ENCODE measurements around the gene VKORC1.
A peak's percentile ranks its signal among the peaks of the same experiment; 100 is the strongest.

The VKORC1 gene

DNA sequence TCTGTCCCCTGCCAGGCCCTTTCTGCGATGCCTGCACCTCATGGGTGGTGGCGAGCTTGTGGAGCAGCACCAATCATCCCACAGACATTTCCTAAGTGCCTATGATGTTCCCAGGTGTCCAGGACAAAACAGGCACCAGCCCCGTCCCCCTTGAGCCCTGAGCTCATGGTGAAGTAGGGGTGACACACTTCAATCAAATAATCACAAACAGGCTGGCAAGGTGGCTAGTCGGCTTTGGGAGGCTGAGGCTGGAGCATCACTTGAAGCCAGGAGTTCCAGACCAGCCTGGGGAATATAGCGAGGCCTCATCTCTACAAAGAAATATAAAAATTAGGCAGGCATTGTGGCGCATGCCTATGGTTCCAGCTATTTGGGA lies 41.7 kb upstream of the VKORC1 start:
- TF ChIP-seq Cebpa-rat (IDR thresholded peaks at IDR 0.05): no peak
- H3K9ac ChIP-seq: no peak overlapping the region

DNA sequence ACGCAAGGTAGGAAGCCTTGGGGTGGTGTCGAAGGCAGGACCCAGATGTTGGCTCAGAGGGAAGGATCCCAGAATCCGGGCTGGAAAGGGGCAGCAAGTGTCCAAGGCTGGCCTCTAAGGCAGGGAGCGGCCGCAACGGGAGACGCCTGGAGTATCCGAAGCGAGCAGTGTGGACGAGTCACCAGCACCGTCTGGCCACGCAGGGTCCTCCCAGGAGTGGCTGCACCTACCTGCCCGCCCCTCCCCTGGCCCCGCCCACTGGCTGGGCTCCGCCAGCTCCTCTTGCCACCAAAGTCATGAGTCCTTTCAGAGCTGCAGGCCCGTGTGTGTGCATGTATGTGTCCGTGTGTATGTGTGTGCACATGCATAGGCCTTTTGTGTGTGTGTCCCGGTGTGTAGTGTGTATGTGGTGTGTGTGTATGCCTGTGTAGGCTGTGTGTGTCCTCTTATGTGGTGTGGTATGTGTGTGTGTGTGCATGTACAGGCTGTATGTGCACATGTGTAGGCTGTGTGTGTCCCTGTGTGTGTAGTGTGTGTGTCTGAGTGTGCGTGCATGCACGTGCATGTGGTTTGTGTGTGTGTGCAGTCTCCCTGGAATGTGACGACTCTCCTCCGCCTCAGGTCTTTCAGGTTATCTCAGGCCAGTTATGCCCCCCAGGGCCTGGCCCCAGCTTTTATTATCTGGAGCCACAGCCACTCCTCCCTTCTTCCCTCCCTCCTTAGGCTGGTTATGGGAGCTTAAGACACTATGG lies 41.1 kb upstream of the VKORC1 start, which contains the start of gene PRSS8:
Gene PRSS8 (minus strand): TSS at position 193 of the 752 bp plus-strand sequence. CDS start 229 bp downstream, outside the sequence.
- Histone ChIP-seq H3K27ac (0 out of 2 replicates have a peak within 1 kb of the TSS, but pooled peaks have one; percentile 44), H3K9me3 (no peaks in the 10 kb centered on the region), H3K9ac (no peak within 1 kb of the TSS), H3K4me2 (peak within 1 kb of the TSS; percentile 51), H3K36me3 (peaks cover 27% of the 10 kb centered on the region), H3K27me3 (no peaks in the 10 kb centered on the region), H3K4me1 (peaks cover 36% of the 10 kb centered on the region), H4K20me1 (no peaks in the 10 kb centered on the region), H3K4me3 (no peak within 1 kb of the TSS)
- no peak for TF ChIP-seq Cebpa-rat (IDR thresholded peaks at IDR 0.05)

More for the DNA sequence above, 41.7 kb upstream of the VKORC1 start:
- peaks cover 22% of the 10 kb centered on the region for H3K36me3 ChIP-seq
- H3K9me3 ChIP-seq: no peaks in the 10 kb centered on the region
- no peak overlapping the region for H3K4me3 ChIP-seq
- peaks cover 42% of the 10 kb centered on the region for H3K4me1 ChIP-seq
- H4K20me1 ChIP-seq: no peaks in the 10 kb centered on the region
- H3K27me3 ChIP-seq: no peaks in the 10 kb centered on the region
- no peak overlapping the region for H3K27ac ChIP-seq
- no peak overlapping the region for H3K4me2 ChIP-seq

DNA sequence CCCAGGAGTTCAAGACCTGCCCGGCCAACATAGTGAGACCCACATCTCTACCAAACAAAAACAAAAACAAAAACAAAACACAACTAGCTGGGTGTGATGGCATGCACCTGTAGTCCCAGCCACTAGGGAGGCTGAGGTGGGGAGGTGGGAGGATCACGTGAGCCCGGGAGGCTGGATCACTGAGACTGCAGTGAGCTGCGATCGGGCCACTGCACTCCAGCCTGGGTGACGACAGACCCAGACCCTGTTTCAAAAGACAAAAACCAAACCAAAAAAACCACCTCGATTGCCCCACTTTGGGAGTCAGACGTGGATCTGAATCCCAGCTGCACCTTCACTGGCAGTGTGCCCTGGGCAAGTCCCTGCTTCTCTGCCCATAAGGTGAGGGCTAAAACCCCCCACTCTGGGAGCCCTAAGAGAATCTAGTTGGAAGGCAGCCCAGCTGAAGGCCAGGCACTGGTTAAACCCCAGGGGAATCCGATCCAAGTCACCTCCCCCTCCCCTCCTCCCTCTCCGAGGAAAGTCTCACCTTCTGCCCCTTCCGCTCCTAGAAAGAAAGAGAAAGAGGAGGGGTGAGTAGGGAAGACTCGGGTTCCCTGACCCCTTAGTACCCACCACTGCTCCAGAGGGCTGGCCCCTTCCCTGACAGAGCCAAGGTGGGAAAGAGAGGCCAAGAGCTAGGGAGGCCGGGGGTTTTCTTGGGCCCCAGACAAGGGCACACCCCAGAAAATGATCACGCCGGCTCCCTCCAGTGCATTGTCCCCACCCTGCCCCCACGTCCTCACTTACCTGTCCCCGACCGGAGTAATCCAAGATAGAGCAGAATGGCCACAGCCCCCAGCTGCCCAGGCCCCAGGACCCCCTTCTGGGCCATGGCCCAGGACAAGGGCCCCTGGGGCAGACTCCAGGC lies 40.3 kb upstream of the VKORC1 start:
- Histone ChIP-seq H3K36me3 (peaks cover 35% of the 10 kb centered on the region), H3K9ac (no peak overlapping the region), H3K9me3 (no peaks in the 10 kb centered on the region), H3K4me3 (no peak overlapping the region), H4K20me1 (no peaks in the 10 kb centered on the region), H3K27ac (peak overlapping the region; percentile 44; the same call in 1 of the 2 replicates), H3K27me3 (no peaks in the 10 kb centered on the region), H3K4me1 (peaks cover 33% of the 10 kb centered on the region), H3K4me2 (peak overlapping the region; percentile 51)
- no peak for TF ChIP-seq Cebpa-rat (IDR thresholded peaks at IDR 0.05)

DNA sequence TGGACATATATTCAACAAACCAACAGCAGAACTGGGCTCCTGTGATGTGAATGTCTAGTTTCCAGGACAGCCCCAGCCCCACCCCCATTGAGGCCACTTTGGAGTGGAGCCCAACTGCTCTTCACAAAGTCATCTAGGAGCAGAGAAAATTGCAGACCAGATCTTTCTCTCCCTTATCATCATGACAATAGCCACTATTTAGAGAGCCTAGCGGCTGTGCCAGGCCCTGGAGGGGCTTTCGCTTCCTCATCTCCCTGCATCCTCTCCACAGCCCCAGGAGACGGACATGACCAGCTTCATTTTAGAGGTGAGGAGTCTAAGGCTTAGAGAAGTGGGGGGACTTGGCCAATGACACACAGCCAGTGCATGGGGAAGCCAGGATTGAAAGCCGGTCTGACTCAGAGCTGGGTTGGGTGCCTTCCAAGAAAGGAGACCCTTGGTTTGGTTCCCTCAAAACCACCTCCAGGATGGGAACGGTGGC lies 39.5 kb upstream of the VKORC1 start:
- Histone ChIP-seq H3K36me3 (peaks cover 40% of the 10 kb centered on the region), H3K9ac (no peak overlapping the region), H3K4me1 (peaks cover 36% of the 10 kb centered on the region), H3K27me3 (no peaks in the 10 kb centered on the region), H3K4me3 (no peak overlapping the region), H4K20me1 (no peaks in the 10 kb centered on the region), H3K27ac (peak overlapping the region; percentile 44; the same call in 1 of the 2 replicates), H3K9me3 (no peaks in the 10 kb centered on the region), H3K4me2 (peak overlapping the region; percentile 51)
- TF ChIP-seq Cebpa-rat (IDR thresholded peaks at IDR 0.05): no peak

GRCh38 chr16:31133046-31133501 lies 38.5 kb upstream of the VKORC1 start:
- Histone ChIP-seq H3K4me1 (peaks cover 47% of the 10 kb centered on the region), H3K27ac (no peak overlapping the region), H3K4me2 (no peak overlapping the region; the same call in 1 of the 2 replicates), H3K36me3 (peaks cover 41% of the 10 kb centered on the region), H4K20me1 (no peaks in the 10 kb centered on the region), H3K4me3 (no peak overlapping the region), H3K9ac (no peak overlapping the region), H3K27me3 (no peaks in the 10 kb centered on the region), H3K9me3 (no peaks in the 10 kb centered on the region)
- TF ChIP-seq Cebpa-rat (IDR thresholded peaks at IDR 0.05): no peak

DNA sequence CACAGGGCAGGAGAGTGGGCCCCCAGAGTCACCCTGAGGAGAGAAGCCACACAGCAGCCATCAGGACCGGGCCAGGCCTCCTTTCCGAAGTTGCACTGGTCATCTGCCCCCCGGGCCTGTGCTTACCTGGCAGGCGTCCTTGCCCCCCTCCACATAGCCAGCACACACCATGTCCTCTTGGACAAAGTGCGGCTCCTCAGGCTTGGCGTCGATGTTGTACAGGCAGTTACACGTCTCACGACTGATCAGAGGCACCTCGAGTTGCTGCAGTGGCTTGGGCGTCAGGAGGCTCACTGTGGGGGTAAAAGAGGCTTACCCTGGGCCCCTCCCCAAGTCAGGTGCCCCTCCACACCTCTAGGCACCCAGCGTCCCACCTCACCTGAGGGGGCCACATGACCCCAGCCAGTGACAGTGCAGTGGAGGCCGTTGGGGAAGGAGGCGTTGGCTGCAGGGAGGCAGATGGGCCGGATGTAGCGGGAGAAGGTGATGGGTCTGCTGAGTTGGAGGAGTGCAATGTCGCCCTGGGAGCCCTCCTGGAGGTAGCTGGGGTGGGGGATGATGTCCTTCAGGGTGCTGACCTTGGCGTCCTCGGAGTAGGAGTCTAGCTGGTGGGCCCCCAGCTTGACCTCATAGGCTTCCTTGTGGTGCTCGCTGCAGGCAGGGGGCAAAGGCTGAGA lies 37.8 kb upstream of the VKORC1 start:
- H3K27me3 ChIP-seq: no peaks in the 10 kb centered on the region
- no peak for TF ChIP-seq Cebpa-rat (IDR thresholded peaks at IDR 0.05)
- no peak overlapping the region for H3K4me3 ChIP-seq
- peaks cover 53% of the 10 kb centered on the region for H3K4me1 ChIP-seq
- no peak overlapping the region for H3K27ac ChIP-seq
- no peaks in the 10 kb centered on the region for H4K20me1 ChIP-seq
- peaks cover 47% of the 10 kb centered on the region for H3K36me3 ChIP-seq
- H3K9ac ChIP-seq: no peak overlapping the region
- H3K4me2 ChIP-seq: no peak overlapping the region
- H3K9me3 ChIP-seq: no peaks in the 10 kb centered on the region

- Histone ChIP-seq H3K36me3 (peaks cover 53% of the 10 kb centered on the region), H3K4me1 (peaks cover 59% of the 10 kb centered on the region), H3K4me2 (no peak overlapping the region), H3K27me3 (no peaks in the 10 kb centered on the region), H3K9ac (no peak overlapping the region), H3K4me3 (no peak overlapping the region), H4K20me1 (no peaks in the 10 kb centered on the region), H3K27ac (no peak overlapping the region), H3K9me3 (no peaks in the 10 kb centered on the region)
- no peak for TF ChIP-seq Cebpa-rat (IDR thresholded peaks at IDR 0.05)
These were observed 37.3 kb upstream of the VKORC1 start for GRCh38 chr16:31131841-31132271.

GRCh38 chr16:31131416-31131815 lies 36.8 kb upstream of the VKORC1 start:
- Histone ChIP-seq H3K4me2 (no peak overlapping the region), H3K4me1 (peaks cover 60% of the 10 kb centered on the region), H3K9ac (no peak overlapping the region)

GRCh38 chr16:31130899-31131298 lies 36.3 kb upstream of the VKORC1 start:
- Histone ChIP-seq H3K27ac (no peak overlapping the region), H3K27me3 (no peaks in the 10 kb centered on the region), H3K4me2 (no peak overlapping the region), H3K9ac (no peak overlapping the region), H3K4me3 (no peak overlapping the region), H4K20me1 (no peaks in the 10 kb centered on the region), H3K36me3 (peaks cover 60% of the 10 kb centered on the region), H3K4me1 (peaks cover 60% of the 10 kb centered on the region), H3K9me3 (no peaks in the 10 kb centered on the region)
- no peak for TF ChIP-seq Cebpa-rat (IDR thresholded peaks at IDR 0.05)

More at GRCh38 chr16:31131416-31131815, 36.8 kb upstream of the VKORC1 start:
- Histone ChIP-seq H3K4me3 (no peak overlapping the region), H3K36me3 (peaks cover 55% of the 10 kb centered on the region), H3K9me3 (no peaks in the 10 kb centered on the region), H3K27me3 (no peaks in the 10 kb centered on the region), H4K20me1 (no peaks in the 10 kb centered on the region), H3K27ac (no peak overlapping the region)
- no peak for TF ChIP-seq Cebpa-rat (IDR thresholded peaks at IDR 0.05)
